ENCODE data around the gene SSU72. TPM values are rescaled to one million over a fixed set of nuclear protein-coding genes. Genes with fewer than 3 reads are reported as not detected.
"Not testable (repeated sequence)": the region's sequence is repeated elsewhere in the genome, so short reads cannot be mapped to it uniquely, and the experiment has no call there.

The SSU72 gene
- total RNA-seq, 1 donor from 2014 or later = 94.1 TPM

DNA sequence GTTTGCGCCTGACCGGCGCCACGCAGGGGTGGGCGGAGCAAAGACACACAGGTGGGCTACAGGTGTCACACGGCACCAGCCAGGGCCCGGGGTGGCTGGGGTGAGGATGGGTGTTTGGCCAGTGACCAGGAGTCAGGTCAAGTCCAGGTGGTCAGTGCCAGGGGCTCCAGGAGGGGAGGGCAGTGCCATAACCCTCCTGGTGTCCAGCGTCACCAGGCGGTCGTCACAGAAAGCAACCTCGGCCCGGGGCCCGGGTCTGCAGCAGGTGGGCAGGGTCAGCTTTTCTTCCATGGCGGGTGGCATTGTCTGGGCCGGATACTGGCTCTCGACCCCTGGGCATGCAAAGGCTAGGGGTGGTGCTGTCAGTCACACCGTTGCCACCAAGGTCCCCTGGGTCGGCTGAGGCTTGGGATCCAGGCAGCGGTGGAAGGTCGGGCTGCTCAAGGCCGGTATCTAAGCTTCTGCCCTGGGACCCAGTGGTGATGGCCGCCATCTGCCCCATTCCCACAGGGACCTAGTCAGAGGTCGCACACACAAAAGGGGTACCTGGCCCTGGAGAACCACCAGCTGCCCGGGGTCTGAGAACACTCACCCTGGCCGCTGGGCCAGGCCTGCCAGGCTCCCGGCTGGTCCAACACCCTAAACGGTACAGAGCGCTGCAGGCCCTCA lies 23.5 kb upstream of the SSU72 start:
- no peak overlapping the region for H3K4me2 ChIP-seq
- TF ChIP-seq, protein P1, sequence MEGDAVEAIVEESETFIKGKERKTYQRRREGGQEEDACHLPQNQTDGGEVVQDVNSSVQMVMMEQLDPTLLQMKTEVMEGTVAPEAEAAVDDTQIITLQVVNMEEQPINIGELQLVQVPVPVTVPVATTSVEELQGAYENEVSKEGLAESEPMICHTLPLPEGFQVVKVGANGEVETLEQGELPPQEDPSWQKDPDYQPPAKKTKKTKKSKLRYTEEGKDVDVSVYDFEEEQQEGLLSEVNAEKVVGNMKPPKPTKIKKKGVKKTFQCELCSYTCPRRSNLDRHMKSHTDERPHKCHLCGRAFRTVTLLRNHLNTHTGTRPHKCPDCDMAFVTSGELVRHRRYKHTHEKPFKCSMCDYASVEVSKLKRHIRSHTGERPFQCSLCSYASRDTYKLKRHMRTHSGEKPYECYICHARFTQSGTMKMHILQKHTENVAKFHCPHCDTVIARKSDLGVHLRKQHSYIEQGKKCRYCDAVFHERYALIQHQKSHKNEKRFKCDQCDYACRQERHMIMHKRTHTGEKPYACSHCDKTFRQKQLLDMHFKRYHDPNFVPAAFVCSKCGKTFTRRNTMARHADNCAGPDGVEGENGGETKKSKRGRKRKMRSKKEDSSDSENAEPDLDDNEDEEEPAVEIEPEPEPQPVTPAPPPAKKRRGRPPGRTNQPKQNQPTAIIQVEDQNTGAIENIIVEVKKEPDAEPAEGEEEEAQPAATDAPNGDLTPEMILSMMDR (IDR thresholded peaks at IDR 0.05) = peak; percentile 0
- TF ChIP-seq EZH2 (IDR thresholded peaks at IDR 0.05) = no peak
- TF ChIP-seq EZH2phosphoT487 (IDR thresholded peaks at IDR 0.05) = no peak
- Mint-ChIP-seq H3K36me3 (no peaks in the 10 kb centered on the region), H3K4me3 (peak overlapping the region; percentile 83), H3K27ac (no peak overlapping the region), H3K4me1 (peaks cover 9% of the 10 kb centered on the region), H3K27me3 (ENCODE audit: insufficient read depth, low read depth) (peaks cover 12% of the 10 kb centered on the region), H3K9me3 (no peaks in the 10 kb centered on the region)
- no peaks in the 10 kb centered on the region for H3K36me3 ChIP-seq
- peaks cover 72% of the 10 kb centered on the region for H3K27me3 ChIP-seq
- H2AFZ ChIP-seq (replicated peaks) = no peak overlapping the region
- H3K79me2 ChIP-seq (ENCODE audit: low read depth) = no peaks in the 10 kb centered on the region
- H3K4me1 ChIP-seq = peaks cover 10% of the 10 kb centered on the region
- DNase-seq (ENCODE audit: low spot score) = no peak
- H4K20me1 ChIP-seq (ENCODE audit: low read depth) = peaks cover 21% of the 10 kb centered on the region
- H3K9me3 ChIP-seq (ENCODE audit: low read depth) = no peaks in the 10 kb centered on the region
- H3K27ac ChIP-seq = no peak overlapping the region
- H3K4me3 ChIP-seq = no peak overlapping the region
- no peak overlapping the region for H3K9ac ChIP-seq
- peaks cover 37% of the 10 kb centered on the region for H3F3A ChIP-seq (ENCODE audit: low read depth)

DNA sequence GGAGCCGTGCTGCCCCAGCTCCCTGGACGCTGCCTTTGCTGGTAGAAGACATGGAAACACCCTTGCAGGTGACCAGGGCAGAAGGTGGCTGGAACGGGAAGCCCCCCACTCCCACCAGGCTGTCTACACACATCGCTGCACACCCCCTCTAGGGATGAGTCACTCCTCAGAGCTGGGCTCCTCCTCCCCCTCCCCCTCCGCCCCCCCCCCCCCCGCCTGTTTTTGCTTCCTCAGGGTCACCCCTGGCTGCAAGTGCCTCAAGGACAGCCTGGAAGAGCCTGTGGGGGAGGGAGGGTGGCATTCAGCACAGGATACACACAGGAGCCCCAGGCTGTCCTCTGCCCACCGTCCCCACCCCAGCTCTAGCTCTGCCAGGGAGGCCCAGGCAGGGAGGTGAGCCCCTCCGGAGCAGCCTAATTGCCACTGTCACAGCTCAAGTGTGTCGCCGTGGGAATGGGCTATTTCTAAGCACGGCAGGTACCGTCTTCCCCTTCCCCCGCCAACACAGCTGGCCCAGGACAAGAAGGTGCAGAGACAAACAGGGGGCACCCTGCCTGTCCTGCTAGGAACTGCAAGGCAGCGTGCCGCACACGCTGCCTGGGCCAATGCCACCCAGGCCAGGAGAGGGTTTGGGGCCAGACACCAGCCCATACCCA lies 22.7 kb upstream of the SSU72 start:
- Histone ChIP-seq H3K79me2 (ENCODE audit: low read depth) (no peaks in the 10 kb centered on the region), H3K4me1 (peaks cover 10% of the 10 kb centered on the region), H3K27ac (no peak overlapping the region), H3K27me3 (peaks cover 64% of the 10 kb centered on the region), H4K20me1 (ENCODE audit: low read depth) (peaks cover 18% of the 10 kb centered on the region), H3K9me3 (ENCODE audit: low read depth) (no peaks in the 10 kb centered on the region), H3K4me2 (no peak overlapping the region), H3K36me3 (no peaks in the 10 kb centered on the region), H2AFZ (replicated peaks) (no peak overlapping the region), H3K9ac (no peak overlapping the region), H3F3A (ENCODE audit: low read depth) (peaks cover 37% of the 10 kb centered on the region), H3K4me3 (no peak overlapping the region)
- Mint-ChIP-seq H3K4me1 (peaks cover 9% of the 10 kb centered on the region), H3K27ac (no peak overlapping the region), H3K27me3 (ENCODE audit: insufficient read depth, low read depth) (peaks cover 12% of the 10 kb centered on the region), H3K36me3 (no peaks in the 10 kb centered on the region), H3K4me3 (peak overlapping the region; percentile 73), H3K9me3 (no peaks in the 10 kb centered on the region)
- peak; percentile 52 for DNase-seq (ENCODE audit: low spot score)
- no peak for TF ChIP-seq EZH2 (IDR thresholded peaks at IDR 0.05)
- TF ChIP-seq, protein P1 (IDR thresholded peaks at IDR 0.05) = peak; percentile 42

DNA sequence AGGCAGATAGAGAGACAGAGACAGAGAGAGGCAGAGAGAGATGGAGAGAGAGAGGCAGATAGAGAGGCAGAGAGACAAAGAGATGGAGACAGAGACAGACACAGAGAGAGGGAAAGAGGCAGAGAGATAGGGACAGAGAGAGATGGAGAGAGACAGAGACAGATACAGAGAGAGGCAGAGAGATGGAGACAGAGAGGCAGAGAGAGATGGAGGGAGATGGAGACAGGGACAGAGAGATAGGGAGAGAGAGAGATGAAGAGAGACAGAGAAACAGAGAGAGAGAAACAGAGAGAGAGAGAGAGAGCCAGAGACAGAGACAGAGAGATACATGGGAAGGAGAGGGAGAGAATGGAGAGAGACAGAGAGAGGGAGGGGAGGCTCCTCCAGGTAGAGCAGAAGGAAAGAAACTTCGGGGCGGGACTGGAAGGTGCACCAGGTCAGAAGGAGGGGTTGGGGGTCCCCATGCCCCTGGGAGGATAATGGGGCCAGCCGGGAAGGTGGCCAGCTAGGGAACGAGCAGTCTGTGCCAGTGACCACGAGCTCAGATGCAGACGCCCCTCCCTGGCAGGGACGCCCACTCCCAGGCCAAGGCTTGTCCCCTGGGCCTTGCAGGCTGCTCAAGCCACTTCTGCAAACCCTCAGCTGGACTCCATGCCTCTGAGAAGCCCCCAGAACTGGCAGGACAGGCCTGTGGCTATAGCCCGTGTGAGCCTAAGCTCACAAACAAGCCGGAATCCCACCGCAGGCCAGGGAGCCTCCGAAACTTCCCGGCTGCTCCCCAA lies 22.0 kb upstream of the SSU72 start:
- peaks cover 37% of the 10 kb centered on the region for H3F3A ChIP-seq (ENCODE audit: low read depth)
- no peak overlapping the region for H3K4me3 Mint-ChIP-seq
- H3K4me1 ChIP-seq = peaks cover 10% of the 10 kb centered on the region
- TF ChIP-seq, protein P1 (IDR thresholded peaks at IDR 0.05) = no peak
- TF ChIP-seq EZH2phosphoT487 (IDR thresholded peaks at IDR 0.05) = no peak
- no peak for TF ChIP-seq EZH2 (IDR thresholded peaks at IDR 0.05)
- H3K4me2 ChIP-seq = no peak overlapping the region
- H3K9ac ChIP-seq = no peak overlapping the region
- no peaks in the 10 kb centered on the region for H3K9me3 ChIP-seq (ENCODE audit: low read depth)
- H3K4me1 Mint-ChIP-seq = peaks cover 9% of the 10 kb centered on the region
- H3K27me3 Mint-ChIP-seq (ENCODE audit: insufficient read depth, low read depth) = peaks cover 12% of the 10 kb centered on the region
- no peak overlapping the region for H3K27ac Mint-ChIP-seq
- H3K27ac ChIP-seq = no peak overlapping the region
- no peaks in the 10 kb centered on the region for H3K9me3 Mint-ChIP-seq
- no peaks in the 10 kb centered on the region for H3K36me3 ChIP-seq
- peaks cover 57% of the 10 kb centered on the region for H3K27me3 ChIP-seq
- peaks cover 18% of the 10 kb centered on the region for H4K20me1 ChIP-seq (ENCODE audit: low read depth)
- H3K36me3 Mint-ChIP-seq = no peaks in the 10 kb centered on the region
- no peak overlapping the region for H3K4me3 ChIP-seq
- DNase-seq (ENCODE audit: low spot score) = no peak
- no peak overlapping the region for H2AFZ ChIP-seq (replicated peaks)
- no peaks in the 10 kb centered on the region for H3K79me2 ChIP-seq (ENCODE audit: low read depth)

DNA sequence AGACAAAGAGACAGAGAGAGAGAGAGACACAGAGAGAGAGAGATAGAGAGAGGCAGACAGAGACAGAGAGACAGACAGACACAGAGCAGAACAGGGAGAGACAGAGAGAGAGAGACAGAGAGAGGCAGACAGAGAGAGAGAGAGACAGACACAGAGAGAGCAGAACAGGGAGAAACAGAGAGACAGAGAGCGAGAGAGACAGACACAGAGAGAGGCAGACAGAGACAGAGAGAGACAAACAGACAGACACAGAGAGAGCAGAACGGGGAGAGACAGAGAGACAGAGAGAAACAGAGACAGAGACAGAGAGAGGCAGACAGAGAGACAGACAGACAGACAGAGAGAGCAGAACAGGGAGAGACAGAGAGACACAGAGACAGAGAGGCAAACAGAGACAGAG lies 20.7 kb upstream of the SSU72 start:
- not testable (repeated sequence) for H3K36me3 Mint-ChIP-seq; H3K9me3 Mint-ChIP-seq; H3K36me3 ChIP-seq; DNase-seq (ENCODE audit: low spot score); H3K27ac Mint-ChIP-seq; H3K9ac ChIP-seq; H3K9me3 ChIP-seq (ENCODE audit: low read depth); H3K27ac ChIP-seq; H3K79me2 ChIP-seq (ENCODE audit: low read depth); H3K27me3 Mint-ChIP-seq (ENCODE audit: insufficient read depth, low read depth); H2AFZ ChIP-seq (replicated peaks); H3K4me3 Mint-ChIP-seq; H3K4me3 ChIP-seq; H3K4me1 ChIP-seq; H3K4me2 ChIP-seq; H3K4me1 Mint-ChIP-seq
- Histone ChIP-seq H4K20me1 (ENCODE audit: low read depth) (peaks cover 13% of the 10 kb centered on the region), H3F3A (ENCODE audit: low read depth) (peaks cover 31% of the 10 kb centered on the region), H3K27me3 (peaks cover 43% of the 10 kb centered on the region)

All from neural progenitor cell (in vitro differentiated cells).